ENCODE results near the gene HSBP1.

- no peak for TF ChIP-seq EZH2 (IDR thresholded peaks at IDR 0.05)
- TF ChIP-seq POLR2AphosphoS5 (IDR thresholded peaks at IDR 0.05; ENCODE audit: borderline replicate concordance, low read depth, low read length) = no peak
Observed at GRCh38 chr16:83791916-83792315, 15.9 kb upstream of the HSBP1 start.
